Activated naive CD8-positive, alpha-beta T cell treated with anti-CD3 and anti-CD28 coated beads, Interleukin-2, amount 10 ng/mL, durations not matched to agents 7 days and 5 days (primary cell): ENCODE data around the gene DDIT4. TPM values are rescaled to one million over a fixed set of nuclear protein-coding genes. Genes with fewer than 3 reads are reported as not detected.

Experiments
- ATAC-seq: fragments of 150-1000 bp; cut with Tn5 transposase; one replicate; pipeline ENCODE4 v1.10.0; 2021; ENCODE audit warnings: low read depth, moderate library complexity
- POLR2A ChIA-PET: fragments of 350-600 bp; sonication (Branson Sonifier 250); formaldehyde crosslinking; loops from one replicate; lab custom pipeline; 2021; ENCODE audit warnings: antibody characterized with exemption; lab: Charles Lee
- DNase-seq: peaks from one replicate; pipeline ENCODE4 v3.0.0; 2021
- H3K27ac Mint-ChIP-seq: one replicate; pipeline ENCODE4 v1.8.0; 2022; ENCODE audit warnings: mild to moderate bottlenecking, mixed read lengths
- H3K27me3 Mint-ChIP-seq: one replicate; pipeline ENCODE4 v1.8.0; 2022; ENCODE audit warnings: mild to moderate bottlenecking, moderate library complexity, mixed read lengths
- H3K36me3 Mint-ChIP-seq: one replicate; pipeline ENCODE4 v1.8.0; 2021; ENCODE audit warnings: mild to moderate bottlenecking, mixed read lengths
- H3K4me1 Mint-ChIP-seq: one replicate; pipeline ENCODE4 v1.8.0; 2021; ENCODE audit warnings: mixed read lengths
- H3K4me3 Mint-ChIP-seq: one replicate; pipeline ENCODE4 v1.8.0; 2022; ENCODE audit warnings: mild to moderate bottlenecking, moderate library complexity, mixed read lengths
- H3K9me3 Mint-ChIP-seq: one replicate; pipeline ENCODE4 v1.8.0; 2021; ENCODE audit warnings: mixed read lengths
- total RNA-seq, 2 experiments: library from RNA; stranded (reverse); gene quantifications; one replicate each; pipeline ENCODE4 v1.2.3, GENCODE V29; 2021

DDIT4 gene
- total RNA-seq, 2 experiments from 2014 or later = 150 to 159 TPM

GRCh38 chr10:72311667-72312066 is 37.9 kb downstream of the DDIT4 start:
- Mint-ChIP-seq H3K27ac (peak overlapping the region; percentile 31), H3K4me1 (peaks cover 50% of the 10 kb centered on the region), H3K4me3 (no peak overlapping the region), H3K36me3 (peaks cover 3% of the 10 kb centered on the region), H3K27me3 (no peaks in the 10 kb centered on the region), H3K9me3 (no peaks in the 10 kb centered on the region)
- no peak for DNase-seq
- POLR2A ChIA-PET = interaction anchor here (32.2 to 53.3 kb wide), 2 partner anchors 12 to 14 kb away, joined by 1812 read pairs; partner anchors contain the start of gene DDIT4
- peak; percentile 67 for ATAC-seq

- Mint-ChIP-seq H3K36me3 (peaks cover 5% of the 10 kb centered on the region), H3K4me3 (no peak overlapping the region), H3K27ac (no peak overlapping the region), H3K9me3 (no peaks in the 10 kb centered on the region), H3K27me3 (no peaks in the 10 kb centered on the region), H3K4me1 (peaks cover 52% of the 10 kb centered on the region)
- POLR2A ChIA-PET = interaction anchor here (32.2 to 53.3 kb wide), 2 partner anchors 10 to 15 kb away, joined by 1812 read pairs; partner anchors contain the start of gene DDIT4
- ATAC-seq (no peak), DNase-seq (no peak)
Measured at GRCh38 chr10:72312865-72313391, 39.2 kb downstream of the DDIT4 start.

GRCh38 chr10:72314263-72314662 is 40.5 kb downstream of the DDIT4 start:
- DNase-seq = no peak
- no peak overlapping the region for H3K27ac Mint-ChIP-seq
- H3K4me1 Mint-ChIP-seq = peaks cover 51% of the 10 kb centered on the region
- no peak overlapping the region for H3K4me3 Mint-ChIP-seq
- no peaks in the 10 kb centered on the region for H3K9me3 Mint-ChIP-seq
- ATAC-seq = no peak
- H3K27me3 Mint-ChIP-seq = no peaks in the 10 kb centered on the region
- peaks cover 5% of the 10 kb centered on the region for H3K36me3 Mint-ChIP-seq
- POLR2A ChIA-PET = interaction anchor here (0.7 to 53.3 kb wide), 3 partner anchors 9 to 59 kb away, joined by 3 to 1812 read pairs (median 1812); partner anchors contain the start of gene DDIT4

GRCh38 chr10:72315054-72315453 is 41.3 kb downstream of the DDIT4 start:
- Mint-ChIP-seq H3K36me3 (peaks cover 5% of the 10 kb centered on the region), H3K4me1 (peaks cover 45% of the 10 kb centered on the region), H3K4me3 (no peak overlapping the region), H3K27me3 (no peaks in the 10 kb centered on the region), H3K9me3 (no peaks in the 10 kb centered on the region), H3K27ac (no peak overlapping the region)
- ATAC-seq (no peak), DNase-seq (no peak)
- POLR2A ChIA-PET = interaction anchor here (0.7 to 53.3 kb wide), 4 partner anchors 8 to 60 kb away, joined by 3 to 1812 read pairs (median 908); partner anchors contain the start of gene DDIT4

GRCh38 chr10:72315611-72316385 is 42.1 kb downstream of the DDIT4 start:
- no peak for DNase-seq
- peaks cover 45% of the 10 kb centered on the region for H3K4me1 Mint-ChIP-seq
- H3K36me3 Mint-ChIP-seq = peaks cover 5% of the 10 kb centered on the region
- peak overlapping the region; percentile 79 for H3K27ac Mint-ChIP-seq
- H3K4me3 Mint-ChIP-seq = peak overlapping the region; percentile 31
- H3K9me3 Mint-ChIP-seq = no peaks in the 10 kb centered on the region
- ATAC-seq = no peak
- H3K27me3 Mint-ChIP-seq = no peaks in the 10 kb centered on the region
- POLR2A ChIA-PET = interaction anchor here (1.0 to 53.3 kb wide), 4 partner anchors 7 to 227 kb away, joined by 3 to 1812 read pairs (median 908); partner anchors contain the start of genes DDIT4 and SPOCK2

GRCh38 chr10:72316386-72316700 is 42.6 kb downstream of the DDIT4 start:
- H3K9me3 Mint-ChIP-seq = no peaks in the 10 kb centered on the region
- H3K4me3 Mint-ChIP-seq = peak overlapping the region; percentile 31
- H3K27me3 Mint-ChIP-seq = no peaks in the 10 kb centered on the region
- H3K4me1 Mint-ChIP-seq = peaks cover 47% of the 10 kb centered on the region
- POLR2A ChIA-PET = interaction anchor here (1.0 to 53.3 kb wide), 4 partner anchors 7 to 228 kb away, joined by 3 to 1812 read pairs (median 908); partner anchors contain the start of genes DDIT4 and SPOCK2
- DNase-seq (no peak), ATAC-seq (no peak)
- peaks cover 5% of the 10 kb centered on the region for H3K36me3 Mint-ChIP-seq
- peak overlapping the region; percentile 94 for H3K27ac Mint-ChIP-seq

GRCh38 chr10:72316748-72317435 is 43.2 kb downstream of the DDIT4 start:
- Mint-ChIP-seq H3K36me3 (peaks cover 5% of the 10 kb centered on the region), H3K9me3 (no peaks in the 10 kb centered on the region), H3K4me1 (peaks cover 47% of the 10 kb centered on the region), H3K27ac (peak overlapping the region; percentile 94), H3K4me3 (peak overlapping the region; percentile 50), H3K27me3 (no peaks in the 10 kb centered on the region)
- ATAC-seq = no peak
- POLR2A ChIA-PET = interaction anchor here (1.0 to 53.3 kb wide), 3 partner anchors 6 to 228 kb away, joined by 3 to 1812 read pairs (median 1812); partner anchors contain the start of genes DDIT4 and SPOCK2
- peak; percentile 63 for DNase-seq

- no peak for ATAC-seq
- POLR2A ChIA-PET = interaction anchor here (0.6 to 53.3 kb wide), 9 partner anchors 5 to 730 kb away, joined by 3 to 1812 read pairs (median 10); partner anchors contain the start of genes ANAPC16, ASCC1 and DDIT4
- peaks cover 62% of the 10 kb centered on the region for H3K4me1 Mint-ChIP-seq
- peak overlapping the region; percentile 94 for H3K27ac Mint-ChIP-seq
- H3K36me3 Mint-ChIP-seq = peaks cover 5% of the 10 kb centered on the region
- H3K27me3 Mint-ChIP-seq = no peaks in the 10 kb centered on the region
- H3K4me3 Mint-ChIP-seq = peak overlapping the region; percentile 84
- no peaks in the 10 kb centered on the region for H3K9me3 Mint-ChIP-seq
- no peak for DNase-seq
Measured at GRCh38 chr10:72318418-72319262, 44.9 kb downstream of the DDIT4 start.

GRCh38 chr10:72319416-72320254 is 45.9 kb downstream of the DDIT4 start:
- POLR2A ChIA-PET = interaction anchor here (0.6 to 53.3 kb wide), 12 partner anchors 4 to 783 kb away, joined by 3 to 1812 read pairs (median 8); partner anchors contain the start of genes ANAPC16, ASCC1, DDIT4 and SPOCK2
- Mint-ChIP-seq H3K27me3 (no peaks in the 10 kb centered on the region), H3K36me3 (peaks cover 5% of the 10 kb centered on the region), H3K27ac (peak overlapping the region; percentile 99), H3K4me3 (peak overlapping the region; percentile 84), H3K4me1 (peaks cover 69% of the 10 kb centered on the region), H3K9me3 (no peaks in the 10 kb centered on the region)
- ATAC-seq (peak; percentile 72), DNase-seq (peak; percentile 94)

- Mint-ChIP-seq H3K27ac (peak overlapping the region; percentile 99), H3K4me1 (peaks cover 65% of the 10 kb centered on the region), H3K27me3 (no peaks in the 10 kb centered on the region), H3K36me3 (peaks cover 8% of the 10 kb centered on the region), H3K9me3 (no peaks in the 10 kb centered on the region), H3K4me3 (peak overlapping the region; percentile 82)
- DNase-seq = peak; percentile 71
- peak; percentile 32 for ATAC-seq
- POLR2A ChIA-PET = interaction anchor here (0.5 to 53.3 kb wide), 11 partner anchors 2 to 627 kb away, joined by 3 to 1812 read pairs (median 7); partner anchors contain the start of genes ANAPC16, ASCC1, DDIT4 and SPOCK2
Measured at GRCh38 chr10:72320676-72321247, 47.0 kb downstream of the DDIT4 start.
